GOT3 (cell line): ENCODE measurements around the gene THEM4.

Experiments used
- DNase-seq: peaks from one replicate; lab custom pipeline; 2025; ENCODE audit warnings: mixed read lengths; lab: John Stamatoyannopoulos, UW

The THEM4 gene

GRCh38 chr1:151837884-151838221, 71.5 kb downstream of the THEM4 start:
- no peak for DNase-seq

DNA sequence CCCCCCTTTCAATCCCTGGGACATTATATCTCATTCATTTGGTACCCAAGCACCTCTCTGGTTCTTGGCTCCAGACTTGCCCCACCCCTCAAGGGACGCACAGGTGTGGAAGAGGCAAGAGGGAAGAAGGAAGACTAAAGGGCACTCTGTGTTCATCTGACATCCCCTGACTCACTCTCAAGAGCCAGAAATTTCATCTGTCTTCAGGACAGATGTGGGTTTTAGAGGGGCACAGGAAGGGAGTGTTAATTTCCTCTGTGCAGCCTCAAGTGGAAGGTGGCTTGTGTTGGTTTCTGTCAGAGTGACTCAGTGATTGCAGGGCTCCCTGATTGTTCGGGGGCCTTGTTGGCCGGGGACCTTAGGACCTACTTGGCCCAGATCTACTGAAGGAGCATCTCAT, 72.1 kb downstream of the THEM4 start:
- DNase-seq = no peak

GRCh38 chr1:151835596-151835995, 73.7 kb downstream of the THEM4 start:
- DNase-seq = no peak

DNA sequence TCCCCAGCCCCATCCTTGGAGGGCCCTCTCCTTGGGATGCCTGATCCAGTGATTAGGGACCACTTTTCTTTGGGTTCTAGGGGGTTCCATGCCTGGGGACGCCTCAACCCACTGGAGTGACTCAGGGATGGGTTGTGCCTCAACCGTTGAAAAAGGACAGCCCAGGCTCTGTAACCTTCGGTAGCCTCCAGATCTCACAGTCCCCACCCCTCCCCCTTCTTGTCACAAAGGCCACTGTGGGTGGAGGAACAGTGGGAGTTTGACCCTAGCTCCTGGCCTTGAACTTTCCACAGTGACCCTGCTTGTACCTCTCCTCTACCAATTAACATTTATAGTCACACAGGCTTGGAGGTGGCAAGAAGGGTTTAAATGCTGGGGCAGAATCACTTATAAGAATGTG, 75.1 kb downstream of the THEM4 start:
- DNase-seq = no peak

GRCh38 chr1:151833172-151833900, 76.0 kb downstream of the THEM4 start:
- no peak for DNase-seq

DNA sequence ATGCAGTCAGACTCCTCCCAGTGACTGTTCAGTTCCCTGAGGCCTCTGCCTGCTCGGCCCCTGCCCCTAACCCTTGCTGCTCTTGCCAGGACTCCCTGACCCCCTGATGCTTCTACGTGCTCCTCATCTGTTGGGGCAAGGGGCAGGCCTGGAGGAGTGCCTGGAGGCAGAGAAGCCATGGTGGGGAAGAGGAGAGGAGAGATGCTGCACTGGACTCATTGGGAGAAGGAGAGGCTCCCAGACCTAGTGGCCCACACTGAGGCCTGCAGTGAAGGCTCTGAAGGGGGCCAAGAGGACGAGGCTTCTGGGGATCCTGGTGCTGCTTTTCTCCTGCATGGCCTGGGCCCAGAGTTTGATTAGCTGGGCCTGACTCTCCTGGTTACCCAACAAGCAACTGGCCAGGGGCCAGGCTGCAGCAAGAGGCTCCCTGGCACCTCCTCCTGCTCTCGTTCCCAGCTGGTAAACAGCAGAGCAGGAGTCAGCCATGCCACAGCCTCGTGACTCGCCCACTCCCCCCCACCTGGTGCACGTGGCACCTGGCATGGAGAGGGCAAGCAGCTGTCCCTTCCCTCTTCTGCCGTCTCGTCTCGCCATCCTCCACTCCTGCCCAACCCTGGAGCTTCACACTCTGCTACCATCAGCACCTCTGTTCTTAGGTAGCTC, 76.9 kb downstream of the THEM4 start:
- no peak for DNase-seq

DNA sequence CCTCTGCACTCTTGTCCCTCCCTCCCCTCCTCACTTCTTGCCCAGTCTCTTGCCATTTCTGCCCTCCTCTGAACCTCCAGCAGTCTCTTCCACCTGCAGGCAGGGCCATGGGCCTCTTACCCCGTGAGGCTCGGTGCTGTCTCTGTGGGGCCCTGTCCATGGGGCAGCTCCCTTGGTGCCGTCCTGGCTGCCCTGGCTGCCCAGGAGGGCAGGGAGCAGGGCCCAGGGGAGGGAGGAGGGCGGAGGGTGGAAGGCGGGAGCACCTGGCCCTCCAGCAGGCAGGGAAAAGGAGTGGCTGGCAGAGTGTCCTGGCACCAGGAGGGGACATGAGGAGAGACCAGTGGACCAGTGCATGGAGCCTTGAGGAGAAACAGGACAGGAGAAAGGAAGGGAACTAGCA, 77.7 kb downstream of the THEM4 start, which contains the start of gene RORC:
RORC (minus strand) TSS at position 198 of the 400 bp plus-strand sequence; CDS start at position 160, 38 bp downstream.
- no peak for DNase-seq

DNA sequence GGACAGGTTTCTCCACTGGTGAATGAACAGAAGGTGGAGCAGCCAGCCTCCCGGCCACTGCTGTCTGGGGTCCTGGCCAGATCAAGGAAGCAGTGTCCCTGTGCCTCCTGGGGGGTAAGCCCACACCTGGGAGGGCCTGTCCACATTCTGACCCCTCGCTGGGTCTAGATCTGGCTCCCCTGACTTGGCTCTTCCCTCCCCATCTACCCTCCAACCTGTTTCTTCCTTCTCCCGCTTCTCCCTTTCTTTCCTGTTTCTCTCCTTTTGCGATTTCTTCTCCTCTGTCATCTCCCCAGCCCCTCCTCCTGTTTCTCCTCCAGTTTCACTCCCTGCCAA, 78.1 kb downstream of the THEM4 start:
- no peak for DNase-seq

DNA sequence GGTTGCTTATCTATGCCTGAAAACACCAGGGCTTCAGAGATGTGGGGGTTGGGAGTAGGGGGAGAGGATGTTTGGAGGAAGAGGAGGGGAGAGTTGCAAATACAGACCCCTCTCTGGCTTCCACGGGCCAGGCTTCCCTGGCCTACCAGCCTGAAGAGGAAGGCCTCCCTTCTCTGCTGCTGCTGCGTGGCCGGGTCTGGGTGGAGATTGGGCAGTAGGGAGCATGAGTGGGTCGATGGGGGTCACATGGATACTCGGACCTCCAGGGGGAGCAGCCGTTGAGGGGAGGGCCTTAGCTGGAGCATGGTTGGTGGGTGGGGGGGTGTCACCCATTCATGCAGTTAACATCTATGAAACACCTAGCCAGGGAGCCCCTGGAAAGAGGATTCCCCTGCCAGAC, 79.3 kb downstream of the THEM4 start:
- DNase-seq = no peak

- no peak for DNase-seq
Measured at GRCh38 chr1:151829352-151830046, 79.8 kb downstream of the THEM4 start.

- DNase-seq = no peak
Measured at GRCh38 chr1:151828921-151829320, 80.4 kb downstream of the THEM4 start.

GRCh38 chr1:151827853-151828252, 81.5 kb downstream of the THEM4 start:
- no peak for DNase-seq

DNA sequence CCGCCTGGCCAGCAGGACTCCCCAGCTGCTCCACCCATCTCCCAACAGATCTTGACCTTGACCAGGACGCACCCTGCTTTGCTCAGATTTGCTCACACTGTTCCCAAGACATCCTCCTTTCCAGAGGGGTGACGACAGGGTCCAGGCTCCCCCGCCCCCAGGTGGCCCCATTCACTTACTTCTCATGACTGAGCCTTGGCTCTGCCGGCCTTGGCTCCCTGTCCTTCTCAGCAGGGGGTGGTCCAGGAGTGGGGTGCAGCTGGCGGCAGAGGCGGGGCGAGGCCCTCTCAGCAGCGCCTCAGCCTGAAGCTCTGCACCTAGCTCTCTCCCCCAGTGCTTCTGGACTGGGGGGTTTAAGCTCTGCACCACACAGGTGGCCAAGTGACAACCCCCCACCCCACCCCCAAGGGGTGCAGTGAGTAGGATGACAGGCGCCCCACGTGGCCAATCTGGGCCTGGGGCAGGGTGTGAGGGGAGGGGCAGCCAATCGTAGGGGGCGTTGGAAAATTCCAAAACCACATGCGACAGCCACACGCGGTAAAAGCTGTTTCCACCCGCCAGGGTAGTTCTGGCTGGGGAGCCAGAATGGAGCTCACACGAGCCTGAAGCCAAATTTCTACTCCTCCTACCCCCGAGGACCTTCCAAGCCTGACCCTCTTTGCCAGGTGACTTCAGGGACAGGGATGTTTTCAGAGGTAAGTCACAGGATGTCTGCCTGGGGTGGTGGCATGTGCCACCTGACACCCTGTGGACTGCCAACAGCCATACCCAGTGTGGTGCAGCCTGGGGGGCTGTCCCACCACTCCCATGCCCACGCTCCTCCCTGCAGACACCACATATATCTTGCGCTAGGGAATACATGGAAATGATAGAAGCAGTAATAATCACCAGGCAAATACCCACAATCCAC, 83.3 kb downstream of the THEM4 start:
- no peak for DNase-seq

DNA sequence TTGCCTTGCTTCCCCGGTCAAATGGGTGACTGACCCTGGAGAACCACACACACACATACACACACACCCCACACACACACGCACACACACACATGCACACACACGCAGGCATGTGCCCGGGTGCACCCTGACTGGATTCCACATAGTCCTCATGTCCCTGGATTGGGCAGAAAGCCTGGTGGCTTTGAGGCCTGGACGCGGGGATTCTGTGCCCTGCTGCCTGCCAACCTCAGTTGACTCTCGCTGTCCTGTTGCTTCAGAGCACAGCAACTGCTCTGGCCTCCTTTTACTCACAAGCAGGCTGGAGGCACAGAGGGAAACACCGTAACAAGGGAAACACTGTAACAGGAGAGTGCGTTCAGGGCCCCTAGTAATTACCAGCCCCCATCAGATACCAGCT, 84.1 kb downstream of the THEM4 start:
- no peak for DNase-seq
